Testis (tissue), 3 donors: ENCODE measurements around the gene ADD3. TPM values are rescaled to one million over a fixed set of nuclear protein-coding genes. Genes with fewer than 3 reads are reported as not detected.

Source experiments
- DNase-seq: peaks from one replicate; pipeline ENCODE4 v3.0.0-alpha.2; 2019
- H3K27ac ChIP-seq, 2 donors: fragments of 200-600 bp; sonication (generic); one replicate each; pipeline ENCODE4 v1.5.1; 2019
- H3K27me3 ChIP-seq: fragments of 200-600 bp; sonication (generic); one replicate; pipeline ENCODE4 v1.5.1; 2019
- H3K36me3 ChIP-seq: fragments of 200-600 bp; sonication (generic); one replicate; pipeline ENCODE4 v1.5.1; 2017; ENCODE audit warnings: low read depth; ENCODE audit errors: missing control alignments
- H3K4me1 ChIP-seq: fragments of 200-600 bp; sonication (generic); one replicate; pipeline ENCODE4 v1.5.1; 2019
- H3K4me3 ChIP-seq, 2 donors: fragments of 200-600 bp; sonication (generic); one replicate each; pipeline ENCODE4 v1.5.1; 2017 to 2019
- H3K9me3 ChIP-seq: fragments of 200-600 bp; sonication (generic); one replicate; pipeline ENCODE4 v1.5.1; 2017
- POLR2A ChIP-seq: fragments of 450-650 bp; IDR thresholded peaks from one replicate; pipeline ENCODE4 v1.6.1; 2017; ENCODE audit warnings: antibody characterized with exemption, mild to moderate bottlenecking, moderate library complexity
- WGBS, 2 donors: methylation state at CpG; one replicate each; pipeline ENCODE4 v1.1.5; 2018; 5-methylcytosine and 5-hydroxymethylcytosine counted together
- intact Hi-C: fragments of 100-400 bp; cut with DNase I; formaldehyde crosslinking; loops from one replicate; pipeline ENCODE4 v1.15.1; 2023; ENCODE audit warnings: low total_unique reads
- polyA plus RNA-seq: library from polyadenylated mRNA; stranded (reverse); fragments of 350-450 nt; fragmentation: Illumina TruSeq; extraction: RNeasy Lipid Tissue Mini Kit (QIAGEN cat#74804); gene quantifications from one replicate; pipeline ENCODE4 v1.2.3, GENCODE V29; 2014; ENCODE audit warnings: low read depth, low replicate concordance; ENCODE audit not compliant: insufficient read depth
- total RNA-seq, 2 donors: library from RNA; depleted of rRNA; stranded (reverse); fragments of >200 nt; gene quantifications; one replicate each; pipeline ENCODE4 v1.2.3, GENCODE V29; 2016
- TF ChIP-seq, protein P1 (sequence below), 3 experiments: fragments of 450-650 bp in 2 of 3; fragments of 200-600 bp in 1 of 3; sonication (generic) in 1 of 3; IDR thresholded peaks; one replicate each; pipeline ENCODE4 v1.5.1; 2016 to 2019; ENCODE audit warnings: antibody characterized with exemption in 3 of 3, mild to moderate bottlenecking in 2 of 3, moderate library complexity in 1 of 3

ADD3 gene
- total and polyA plus RNA-seq, 3 donors from 2014 or later, result 155 to 394 (median 240) TPM

- no peak for DNase-seq
- no peaks in the 10 kb centered on the region for H3K27me3 ChIP-seq
- H3K27ac ChIP-seq, result no peak overlapping the region
- H3K9me3 ChIP-seq, result no peaks in the 10 kb centered on the region
- H3K4me1 ChIP-seq, result peaks cover 8% of the 10 kb centered on the region
- intact Hi-C loops, result no loop called here
- no peaks in the 10 kb centered on the region for H3K36me3 ChIP-seq
- WGBS, 2 donors, result 51 to 60% methylated on average over 2 of the region's 2 CpGs
- no peak overlapping the region for H3K4me3 ChIP-seq
- TF ChIP-seq, protein P1, sequence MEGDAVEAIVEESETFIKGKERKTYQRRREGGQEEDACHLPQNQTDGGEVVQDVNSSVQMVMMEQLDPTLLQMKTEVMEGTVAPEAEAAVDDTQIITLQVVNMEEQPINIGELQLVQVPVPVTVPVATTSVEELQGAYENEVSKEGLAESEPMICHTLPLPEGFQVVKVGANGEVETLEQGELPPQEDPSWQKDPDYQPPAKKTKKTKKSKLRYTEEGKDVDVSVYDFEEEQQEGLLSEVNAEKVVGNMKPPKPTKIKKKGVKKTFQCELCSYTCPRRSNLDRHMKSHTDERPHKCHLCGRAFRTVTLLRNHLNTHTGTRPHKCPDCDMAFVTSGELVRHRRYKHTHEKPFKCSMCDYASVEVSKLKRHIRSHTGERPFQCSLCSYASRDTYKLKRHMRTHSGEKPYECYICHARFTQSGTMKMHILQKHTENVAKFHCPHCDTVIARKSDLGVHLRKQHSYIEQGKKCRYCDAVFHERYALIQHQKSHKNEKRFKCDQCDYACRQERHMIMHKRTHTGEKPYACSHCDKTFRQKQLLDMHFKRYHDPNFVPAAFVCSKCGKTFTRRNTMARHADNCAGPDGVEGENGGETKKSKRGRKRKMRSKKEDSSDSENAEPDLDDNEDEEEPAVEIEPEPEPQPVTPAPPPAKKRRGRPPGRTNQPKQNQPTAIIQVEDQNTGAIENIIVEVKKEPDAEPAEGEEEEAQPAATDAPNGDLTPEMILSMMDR (IDR thresholded peaks at IDR 0.05), result no peak
Observed at GRCh38 chr10:110056822-110057221, 49.0 kb downstream of the ADD3 start.

GRCh38 chr10:110057456-110057855, 49.7 kb downstream of the ADD3 start:
- intact Hi-C loops, result no loop called here
- no peak overlapping the region for H3K4me3 ChIP-seq
- H3K27me3 ChIP-seq, result no peaks in the 10 kb centered on the region
- no peaks in the 10 kb centered on the region for H3K9me3 ChIP-seq
- peaks cover 8% of the 10 kb centered on the region for H3K4me1 ChIP-seq
- no peak for DNase-seq
- no peak for TF ChIP-seq POLR2A
- TF ChIP-seq, protein P1 (IDR thresholded peaks at IDR 0.05), result no peak
- no peak overlapping the region for H3K27ac ChIP-seq
- H3K36me3 ChIP-seq, result no peaks in the 10 kb centered on the region
- WGBS, 2 donors, result 45 to 77% methylated on average over 1 of the region's 1 CpG

GRCh38 chr10:110058212-110058611, 50.4 kb downstream of the ADD3 start:
- H3K27ac ChIP-seq, result no peak overlapping the region
- no peaks in the 10 kb centered on the region for H3K27me3 ChIP-seq
- no peaks in the 10 kb centered on the region for H3K9me3 ChIP-seq
- intact Hi-C loops, result no loop called here
- TF ChIP-seq, protein P1 (IDR thresholded peaks at IDR 0.05), result no peak
- no peak for TF ChIP-seq POLR2A
- no peaks in the 10 kb centered on the region for H3K36me3 ChIP-seq
- WGBS, 2 donors, result 48 to 60% methylated on average over 5 of the region's 5 CpGs
- peaks cover 8% of the 10 kb centered on the region for H3K4me1 ChIP-seq
- DNase-seq, result no peak
- H3K4me3 ChIP-seq, result no peak overlapping the region

DNA sequence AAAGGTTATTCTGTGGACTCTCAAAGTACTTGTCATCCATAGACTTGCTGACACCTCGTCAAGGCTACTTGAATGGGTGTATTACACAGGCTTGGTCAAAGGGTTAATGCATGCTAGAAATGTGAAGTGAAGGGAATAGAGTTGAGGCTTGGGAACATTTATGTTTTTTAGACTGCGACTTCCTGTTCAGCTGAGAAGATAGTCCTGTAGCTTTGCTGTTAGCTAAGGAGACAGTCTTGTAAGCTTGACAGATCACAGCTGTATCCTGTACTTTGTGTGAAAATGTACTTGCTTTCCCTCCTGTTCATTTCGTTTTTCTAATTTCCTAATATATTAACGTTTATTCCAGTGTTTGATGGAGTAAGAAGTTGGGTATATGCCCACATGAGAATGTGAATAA, 52.1 kb downstream of the ADD3 start:
- Histone ChIP-seq H3K4me3 (no peak overlapping the region), H3K27ac (no peak overlapping the region), H3K27me3 (no peaks in the 10 kb centered on the region), H3K4me1 (peaks cover 8% of the 10 kb centered on the region), H3K36me3 (no peaks in the 10 kb centered on the region), H3K9me3 (no peaks in the 10 kb centered on the region)
- TF ChIP-seq, protein P1 (IDR thresholded peaks at IDR 0.05), result no peak
- no peak for TF ChIP-seq POLR2A
- DNase-seq, result no peak
- intact Hi-C loops, result no loop called here
- WGBS, 2 donors, result 49 to 55% methylated on average over 4 of the region's 4 CpGs

DNA sequence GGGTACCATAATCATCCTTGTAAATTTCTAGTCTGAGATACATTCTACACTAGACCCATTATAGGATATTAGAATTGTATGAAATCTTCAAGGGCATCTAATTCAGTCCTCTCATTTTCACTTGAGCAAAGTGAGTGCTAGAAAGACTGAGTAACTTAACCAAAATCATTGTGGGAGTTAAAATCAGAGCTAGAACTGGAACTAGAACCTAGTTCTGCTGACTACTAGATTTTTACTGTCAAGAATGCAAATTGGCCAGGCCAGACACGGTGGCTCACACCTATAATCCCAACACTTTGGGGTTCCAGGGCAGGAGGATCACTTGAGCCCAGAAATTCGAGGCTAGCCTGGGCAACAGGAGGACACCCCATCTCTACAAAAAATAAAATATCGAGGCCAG, 53.9 kb downstream of the ADD3 start:
- no peaks in the 10 kb centered on the region for H3K36me3 ChIP-seq
- H3K27me3 ChIP-seq, result no peaks in the 10 kb centered on the region
- H3K27ac ChIP-seq, result no peak overlapping the region
- intact Hi-C loops, result no loop called here
- DNase-seq, result no peak
- 86 to 90% methylated on average over 3 of the region's 3 CpGs for WGBS, 2 donors
- no peaks in the 10 kb centered on the region for H3K9me3 ChIP-seq
- no peak overlapping the region for H3K4me3 ChIP-seq
- no peak for TF ChIP-seq POLR2A
- TF ChIP-seq, protein P1 (IDR thresholded peaks at IDR 0.05), result no peak
- H3K4me1 ChIP-seq, result peaks cover 8% of the 10 kb centered on the region
